GM19438 (cell line): ENCODE results near the gene RAB44.

ENCODE experiments used
- ATAC-seq: cut with Tn5 transposase; IDR thresholded peaks from one replicate; pipeline ENCODE4 v1.9.1; 2021; ENCODE audit warnings: low read depth; ENCODE audit not compliant: unreplicated experiment

RAB44 gene

DNA sequence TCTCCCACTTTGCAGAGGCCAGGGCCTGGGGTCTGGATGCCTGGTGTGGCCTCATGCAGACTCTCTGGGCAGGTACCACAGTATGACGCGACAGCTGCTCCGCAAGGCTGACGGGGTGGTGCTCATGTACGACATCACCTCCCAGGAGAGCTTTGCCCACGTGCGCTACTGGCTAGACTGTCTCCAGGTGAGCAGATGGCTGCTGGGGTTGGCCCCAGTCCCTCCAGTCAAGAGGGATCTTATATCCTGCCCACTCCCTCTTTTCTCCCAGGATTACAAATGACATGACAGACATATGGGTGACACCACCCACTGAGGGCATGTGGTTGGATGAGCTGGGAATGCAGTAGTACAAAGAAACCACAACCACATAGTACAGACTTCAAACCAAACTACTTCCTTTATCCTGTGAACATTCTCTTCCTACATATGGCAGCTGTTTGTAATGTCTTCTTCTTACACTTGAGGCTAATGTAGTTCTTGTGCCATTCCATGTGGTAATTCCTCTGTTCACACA lies 29.9 kb downstream of the RAB44 start:
- ATAC-seq, result no peak

DNA sequence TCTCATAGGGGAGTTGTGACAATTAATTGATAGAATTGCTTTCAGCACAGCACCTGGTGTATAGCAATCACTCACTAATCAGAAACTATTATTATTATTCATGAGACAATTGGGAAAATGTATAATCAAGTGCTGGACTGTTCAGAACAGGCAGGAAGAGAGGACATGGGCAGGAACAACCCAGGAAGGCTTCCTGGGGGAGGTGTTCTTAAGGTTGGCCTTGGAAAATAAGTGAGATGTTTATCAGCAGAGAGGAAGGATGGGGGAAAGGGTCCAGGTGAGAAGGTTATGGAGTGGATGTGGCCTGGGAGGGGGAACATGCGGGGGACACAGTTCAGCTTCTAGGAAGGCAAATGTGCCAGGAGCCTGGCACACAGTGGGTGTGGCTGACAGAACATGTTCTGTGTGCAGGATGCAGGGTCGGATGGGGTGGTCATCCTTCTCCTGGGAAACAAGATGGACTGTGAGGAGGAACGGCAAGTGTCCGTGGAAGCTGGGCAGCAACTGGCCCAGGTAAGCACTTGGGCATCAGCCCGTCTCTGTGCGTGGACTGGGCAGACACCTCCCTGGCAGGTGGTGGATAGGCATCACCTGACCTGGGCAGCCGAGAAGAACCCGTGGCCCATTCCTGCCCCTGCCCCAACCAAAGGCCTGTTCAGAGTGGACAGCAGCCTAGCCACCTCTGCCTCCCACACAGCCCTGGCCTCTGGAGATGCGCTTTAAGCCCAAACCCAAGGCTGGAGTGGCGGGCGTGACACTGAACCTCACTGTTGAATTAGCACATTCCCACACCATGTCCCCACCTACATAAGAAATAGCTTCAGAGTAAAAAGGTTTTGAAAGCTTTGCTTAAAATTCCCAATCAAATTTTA lies 30.9 kb downstream of the RAB44 start:
- ATAC-seq, result no peak

- no peak for ATAC-seq
Observed at GRCh38 chr6:36729161-36729524, 31.5 kb downstream of the RAB44 start.

DNA sequence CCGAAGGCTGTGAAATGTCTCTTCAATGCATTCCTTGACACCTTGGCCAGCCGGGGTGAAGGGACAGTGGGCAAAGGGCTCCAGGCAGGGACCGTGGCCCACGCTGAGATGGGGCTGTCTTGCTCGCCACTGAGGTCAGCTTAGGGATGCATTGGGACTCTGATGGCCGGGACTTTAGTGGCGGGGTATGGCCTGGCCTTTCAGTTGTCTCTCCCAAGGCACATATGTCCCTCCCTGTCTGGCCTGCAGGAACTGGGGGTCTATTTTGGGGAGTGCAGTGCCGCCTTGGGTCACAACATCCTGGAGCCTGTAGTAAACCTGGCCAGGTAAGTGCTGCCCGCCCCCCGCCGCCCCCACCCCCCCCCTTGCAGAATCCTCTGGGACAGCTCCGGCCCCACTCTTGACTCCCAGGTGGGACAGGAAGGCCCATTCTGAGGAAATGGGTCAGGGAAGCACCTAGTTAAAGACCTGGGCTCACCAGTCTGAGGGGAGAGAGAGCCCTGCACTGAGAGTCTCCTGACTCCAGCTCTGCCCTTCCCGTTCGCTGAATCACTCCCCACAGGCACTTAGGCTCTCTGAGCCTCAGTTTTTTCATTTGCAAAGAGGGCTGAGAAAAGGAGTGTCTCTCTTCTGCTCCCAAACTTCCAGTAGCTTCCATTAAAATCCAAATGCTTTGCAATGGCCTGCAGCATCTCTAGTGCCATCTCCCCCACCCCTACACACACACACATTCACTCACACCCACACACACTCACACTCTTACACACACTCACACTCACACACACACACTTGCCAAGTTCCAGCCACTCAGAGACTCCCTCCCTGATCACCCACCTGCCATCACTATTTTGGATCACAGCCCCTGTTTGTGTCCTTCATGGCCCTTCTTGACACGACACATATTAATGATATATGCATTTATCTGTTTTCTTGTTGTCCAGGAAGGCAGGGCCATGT lies 33.1 kb downstream of the RAB44 start:
- no peak for ATAC-seq

DNA sequence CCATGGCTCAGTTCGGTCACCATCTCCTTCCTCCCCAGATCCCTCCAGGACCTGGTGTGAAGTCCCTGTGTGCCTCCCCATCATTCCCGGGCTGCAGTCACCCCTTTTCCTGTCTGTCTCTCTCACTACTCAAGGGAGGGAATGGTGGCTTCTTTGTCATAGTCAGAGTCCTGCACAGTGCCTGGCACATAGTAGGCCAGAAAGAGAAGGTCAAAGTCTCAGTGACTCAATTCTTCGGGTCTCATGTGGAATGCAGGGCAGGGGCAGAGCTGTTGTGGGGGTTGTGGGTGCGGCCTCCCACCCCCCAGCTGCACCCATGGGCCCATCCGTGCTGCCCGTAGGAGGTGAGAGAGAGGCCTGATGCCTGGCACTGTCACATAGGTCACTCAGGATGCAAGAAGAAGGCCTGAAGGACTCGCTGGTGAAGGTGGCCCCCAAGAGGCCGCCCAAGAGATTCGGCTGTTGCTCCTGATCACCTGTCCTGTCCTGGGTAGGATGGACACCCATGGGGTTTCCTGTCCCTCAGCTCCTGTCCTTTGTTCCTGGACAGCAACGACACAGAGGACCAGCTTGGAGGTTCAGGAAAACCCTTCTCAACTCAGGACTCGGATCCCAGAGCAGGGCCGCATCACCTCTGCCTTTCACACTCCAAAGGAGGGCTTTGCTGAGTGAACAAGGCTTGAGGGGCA lies 34.1 kb downstream of the RAB44 start:
- ATAC-seq, result no peak

DNA sequence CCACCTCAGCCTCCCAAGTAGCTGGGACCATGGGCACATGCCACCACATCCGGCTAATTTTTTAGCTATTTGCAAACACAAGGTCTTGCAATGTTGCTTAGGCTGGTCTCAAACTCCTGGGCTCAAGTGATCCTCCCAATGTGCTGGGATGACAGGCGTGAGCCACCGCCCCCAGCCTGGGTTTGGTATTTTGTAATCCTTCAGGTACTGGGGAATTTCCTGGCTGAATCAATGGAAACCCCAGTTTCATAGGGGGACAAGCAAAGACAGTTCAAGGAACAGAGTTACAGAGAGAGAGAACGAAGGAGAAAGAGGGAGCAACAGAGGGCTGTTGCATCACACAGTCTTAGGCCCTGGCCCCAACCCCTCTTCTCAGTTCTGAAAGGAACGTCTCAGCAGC lies 35.7 kb downstream of the RAB44 start:
- no peak for ATAC-seq

DNA sequence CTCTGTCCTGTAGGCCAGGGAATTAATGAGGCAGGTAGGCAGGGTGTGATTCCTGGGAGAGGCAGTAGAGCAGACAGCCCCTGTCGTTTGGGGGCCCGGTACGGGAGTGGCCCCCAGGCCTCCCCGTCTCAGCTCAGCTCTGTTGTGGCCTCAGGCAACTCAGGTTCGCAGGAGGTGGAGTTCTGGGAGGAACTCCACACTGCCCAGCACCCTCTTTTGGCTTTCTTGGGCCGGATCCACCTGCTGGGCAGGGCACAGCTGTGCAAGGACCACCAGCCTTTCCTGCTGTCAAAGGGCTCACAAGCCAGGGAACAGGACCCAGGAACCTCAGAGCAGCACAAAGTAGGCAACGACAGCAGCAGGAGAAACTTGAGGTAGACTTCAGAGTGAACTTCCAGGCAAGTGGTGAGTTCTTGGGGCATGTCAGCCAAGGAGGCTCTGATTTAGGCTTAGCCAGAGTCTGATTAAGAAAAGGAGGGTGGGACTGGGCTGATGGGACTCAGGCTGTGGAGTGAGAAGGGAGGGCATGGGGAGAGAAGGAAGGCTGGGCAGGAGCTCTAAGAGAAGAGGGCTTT lies 36.9 kb downstream of the RAB44 start:
- no peak for ATAC-seq

DNA sequence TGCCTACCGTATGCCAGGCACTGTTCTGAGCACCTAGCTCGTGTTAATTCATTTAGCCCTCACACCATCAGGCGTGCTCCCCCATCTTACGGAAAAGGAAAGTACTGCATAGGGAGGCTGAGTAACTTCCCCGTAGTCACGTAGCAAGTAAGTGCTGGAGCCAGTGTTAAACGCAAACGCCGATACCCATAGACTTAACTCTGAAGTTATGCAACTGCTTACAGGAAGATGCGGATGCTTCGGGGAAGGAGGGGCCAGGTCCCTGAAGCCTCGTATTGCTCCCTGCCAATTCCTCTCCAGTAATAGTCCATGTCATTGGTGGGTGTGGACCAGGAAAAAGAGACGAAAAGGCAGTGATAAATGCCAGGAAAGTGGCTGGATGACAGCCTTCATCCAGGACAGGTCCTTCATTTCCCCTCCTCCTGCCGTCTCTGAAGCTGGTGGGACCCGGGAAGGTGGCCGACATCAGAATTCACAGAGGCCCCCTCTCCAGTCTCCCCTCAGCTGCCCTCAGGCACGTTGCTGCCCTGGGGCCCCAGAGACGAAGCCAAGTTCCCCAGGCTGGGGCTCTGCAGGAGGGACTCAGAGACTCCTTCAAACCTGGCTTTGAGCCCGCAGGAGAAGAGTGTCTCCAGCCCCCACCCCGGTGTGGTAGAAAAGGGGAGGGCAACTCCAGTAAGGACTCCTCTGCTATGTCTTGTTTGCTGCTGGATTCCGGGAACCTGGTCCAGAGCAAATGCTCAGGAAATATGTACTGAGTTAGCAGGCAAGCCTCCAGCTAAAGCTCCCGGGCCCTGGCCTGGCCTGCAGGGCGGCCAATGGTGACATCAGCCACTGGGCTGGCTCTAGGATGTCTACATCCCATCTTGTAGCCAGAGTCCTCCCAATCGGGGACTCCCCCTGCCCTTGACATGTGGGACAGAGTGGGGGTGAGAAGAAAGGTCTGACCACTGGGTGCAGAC lies 37.8 kb downstream of the RAB44 start:
- ATAC-seq, result no peak

GRCh38 chr6:36737043-36737785 lies 39.6 kb downstream of the RAB44 start:
- no peak for ATAC-seq

DNA sequence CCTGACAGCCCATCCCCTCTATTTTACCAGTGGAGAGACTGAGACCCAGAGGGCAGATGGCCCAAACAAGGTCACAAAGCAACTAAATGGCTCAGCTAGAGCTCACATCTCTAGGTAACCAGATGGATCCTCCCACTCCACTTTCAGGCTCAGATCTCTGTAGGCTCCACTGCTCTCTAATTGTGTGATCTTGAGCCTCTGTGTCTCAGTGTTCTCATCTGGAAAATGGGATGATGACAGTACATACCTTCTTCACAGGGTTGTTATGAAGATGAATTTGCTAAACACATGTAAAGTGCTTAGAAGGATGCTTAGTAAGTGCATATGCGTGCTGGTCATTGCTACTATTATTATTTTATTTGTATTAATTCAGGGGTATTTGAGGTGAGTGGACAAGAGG lies 40.5 kb downstream of the RAB44 start:
- ATAC-seq, result no peak

DNA sequence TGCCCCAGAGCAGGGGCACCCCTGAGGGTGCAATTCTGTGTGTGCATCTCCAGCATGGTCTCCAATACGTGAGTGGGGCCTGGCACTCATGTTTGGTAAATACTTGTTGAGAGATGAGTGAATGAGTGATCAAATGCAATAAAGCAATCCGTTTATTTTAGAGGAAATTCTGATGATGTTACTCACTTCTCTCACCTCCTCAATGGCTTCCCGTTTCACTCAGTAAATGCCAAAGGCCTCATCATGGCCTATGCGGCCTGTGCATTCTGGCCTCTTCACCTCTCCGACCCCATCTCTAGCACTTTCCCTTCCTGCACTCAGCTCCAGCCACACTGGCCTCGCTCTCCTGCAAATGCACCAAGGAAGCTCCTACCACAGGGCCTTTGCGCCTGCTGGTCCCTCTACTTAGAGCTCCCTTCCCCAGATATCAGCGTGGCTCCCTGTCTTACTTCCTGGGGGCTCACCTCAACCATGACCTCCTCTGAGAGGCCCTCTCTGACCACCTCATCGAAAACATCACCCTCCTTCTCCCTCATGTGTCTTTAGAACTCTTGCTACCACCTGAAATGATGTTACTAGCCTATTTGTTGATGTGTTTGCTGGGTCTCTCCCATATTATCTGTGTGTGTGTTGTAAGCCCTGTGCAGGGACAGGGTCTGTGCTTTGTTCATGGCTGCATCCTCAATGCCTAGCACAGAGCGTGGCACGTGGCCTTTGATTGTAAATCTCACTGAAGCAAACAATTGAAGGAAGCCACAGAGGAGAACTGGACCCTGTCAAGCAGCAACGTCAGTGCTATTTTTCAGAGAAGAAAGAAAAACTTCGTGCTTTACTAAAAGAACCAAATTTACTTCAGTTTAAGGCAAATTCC lies 42.6 kb downstream of the RAB44 start:
- ATAC-seq, result no peak

GRCh38 chr6:36740818-36741179 lies 43.2 kb downstream of the RAB44 start:
- ATAC-seq, result no peak

DNA sequence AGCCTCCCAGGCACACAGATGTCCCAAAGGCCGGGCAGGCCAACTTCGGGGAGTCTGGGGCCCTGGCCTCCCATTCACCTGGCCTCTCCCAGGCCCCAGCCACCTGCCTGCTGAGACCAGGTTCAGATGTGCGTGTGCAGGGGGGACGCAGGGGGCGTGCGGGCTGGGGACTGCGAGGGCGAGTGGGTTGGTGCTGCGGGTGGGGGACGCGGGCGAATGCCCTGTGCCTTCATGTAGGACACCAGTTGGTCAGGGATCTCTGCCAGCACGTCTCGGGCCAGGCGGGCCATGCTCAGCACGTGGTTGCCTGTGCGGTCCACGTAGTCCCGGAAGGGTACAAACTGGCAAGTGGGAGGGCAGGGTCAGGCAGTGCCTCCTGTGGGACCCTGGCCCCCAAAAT lies 44.5 kb downstream of the RAB44 start:
- no peak for ATAC-seq

GRCh38 chr6:36743032-36743431 lies 45.4 kb downstream of the RAB44 start:
- ATAC-seq, result no peak

DNA sequence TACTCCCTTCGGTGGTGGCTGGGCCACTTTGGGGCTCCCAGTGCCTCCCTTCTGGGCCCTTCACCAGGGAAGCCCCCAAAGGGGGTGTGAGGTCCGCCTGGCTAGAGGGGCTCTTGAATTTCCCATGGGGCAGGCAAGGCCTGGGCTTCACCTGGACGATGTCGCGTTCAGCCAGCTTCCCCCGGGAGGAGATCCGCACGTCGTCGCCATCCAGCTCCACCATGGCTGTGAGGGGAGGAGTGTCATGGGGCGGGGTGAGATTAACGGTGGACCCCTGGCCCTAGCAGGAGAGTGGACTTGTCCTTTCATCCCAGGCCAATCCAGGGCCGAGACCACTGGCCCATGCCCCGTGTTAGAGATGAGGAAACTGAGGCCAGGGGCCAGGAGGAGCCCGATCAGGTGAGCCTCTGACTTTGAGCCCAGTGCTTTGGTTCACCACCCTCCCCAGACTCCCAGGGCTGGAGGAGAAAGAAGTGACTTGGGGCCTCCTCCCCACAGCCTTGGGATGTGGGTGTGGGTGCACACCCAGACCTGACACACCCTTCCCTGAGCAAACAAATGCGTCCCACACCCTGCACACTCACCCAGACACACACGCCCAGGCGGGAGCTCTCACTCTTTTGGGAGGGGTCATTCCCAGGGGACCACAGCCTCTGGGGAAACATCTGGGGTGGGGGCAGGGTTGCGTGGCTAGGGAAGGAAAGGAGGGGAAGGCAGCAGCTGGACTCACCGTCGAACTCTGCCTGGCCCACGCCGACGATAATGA lies 46.1 kb downstream of the RAB44 start:
- ATAC-seq, result no peak

GRCh38 chr6:36744304-36744673 lies 46.7 kb downstream of the RAB44 start:
- no peak for ATAC-seq

DNA sequence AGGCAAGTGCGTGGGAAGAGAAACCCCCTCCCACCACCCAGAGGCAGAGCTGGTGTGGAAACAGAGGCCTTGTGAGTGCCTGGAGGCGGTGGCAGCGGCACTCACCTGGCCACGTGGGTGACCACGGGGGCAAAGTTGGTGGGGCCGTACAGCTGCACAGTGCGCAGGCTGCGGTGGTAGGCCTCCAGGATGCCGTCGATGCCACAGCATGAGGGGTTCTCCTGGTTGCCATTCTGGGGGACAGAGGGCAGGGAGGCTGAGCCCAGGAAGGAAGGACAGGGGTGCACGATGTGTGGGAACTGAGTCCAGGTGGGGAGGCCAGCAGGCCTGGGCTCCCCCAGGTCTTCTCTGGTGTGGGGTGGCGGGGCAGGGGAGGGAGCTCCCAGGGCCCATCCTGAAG lies 47.7 kb downstream of the RAB44 start:
- ATAC-seq, result no peak
